T follicular helper cell (primary cell): ENCODE results near the gene NR6A1.
"Not testable (repeated sequence)": the region's sequence is repeated elsewhere in the genome, so short reads cannot be mapped to it uniquely, and the experiment has no call there.

ENCODE experiments used
- DNase-seq: peaks from one replicate; pipeline ENCODE4 v3.0.0-alpha.2; 2020; ENCODE audit warnings: low read depth

The NR6A1 gene

GRCh38 chr9:124776954-124777648 is 6.0 kb upstream of the NR6A1 start, which contains the start of gene OLFML2A:
TSS of gene OLFML2A (plus strand) at chr9:124777133. CDS start at chr9:124777271, 138 bp downstream.
- no peak for DNase-seq

- no peak for DNase-seq
These were observed 5.5 kb upstream of the NR6A1 start for GRCh38 chr9:124776618-124776953.

- peak; percentile 74 for DNase-seq
These were observed 3.2 kb upstream of the NR6A1 start for GRCh38 chr9:124774129-124774978.

- no peak for DNase-seq
These were observed 2.5 kb upstream of the NR6A1 start for GRCh38 chr9:124773473-124774128.

GRCh38 chr9:124772877-124773276 is 1.8 kb upstream of the NR6A1 start:
- DNase-seq, result not testable (repeated sequence)

GRCh38 chr9:124771867-124772679 is 962 bp upstream of the NR6A1 start:
- no peak for DNase-seq

GRCh38 chr9:124770359-124771020 is 621 bp downstream of the NR6A1 start:
- no peak for DNase-seq

- DNase-seq, result no peak
These were observed 1.4 kb downstream of the NR6A1 start for GRCh38 chr9:124769549-124770358.

GRCh38 chr9:124768750-124769548 is 2.2 kb downstream of the NR6A1 start:
- DNase-seq, result no peak

GRCh38 chr9:124768334-124768733 is 2.8 kb downstream of the NR6A1 start:
- no peak for DNase-seq

GRCh38 chr9:124767821-124768220 is 3.3 kb downstream of the NR6A1 start:
- no peak for DNase-seq

GRCh38 chr9:124766815-124767554 is 4.1 kb downstream of the NR6A1 start:
- no peak for DNase-seq

GRCh38 chr9:124766326-124766725 is 4.8 kb downstream of the NR6A1 start:
- no peak for DNase-seq

- DNase-seq, result no peak
These were observed 5.7 kb downstream of the NR6A1 start for GRCh38 chr9:124765439-124765835.

- DNase-seq, result no peak
These were observed 6.2 kb downstream of the NR6A1 start for GRCh38 chr9:124764774-124765438.

GRCh38 chr9:124762633-124763032 is 8.5 kb downstream of the NR6A1 start:
- no peak for DNase-seq

GRCh38 chr9:124761710-124762109 is 9.4 kb downstream of the NR6A1 start:
- no peak for DNase-seq

GRCh38 chr9:124761196-124761595 is 9.9 kb downstream of the NR6A1 start:
- DNase-seq, result no peak
